ENCODE results near the gene TRAPPC2.

DNA sequence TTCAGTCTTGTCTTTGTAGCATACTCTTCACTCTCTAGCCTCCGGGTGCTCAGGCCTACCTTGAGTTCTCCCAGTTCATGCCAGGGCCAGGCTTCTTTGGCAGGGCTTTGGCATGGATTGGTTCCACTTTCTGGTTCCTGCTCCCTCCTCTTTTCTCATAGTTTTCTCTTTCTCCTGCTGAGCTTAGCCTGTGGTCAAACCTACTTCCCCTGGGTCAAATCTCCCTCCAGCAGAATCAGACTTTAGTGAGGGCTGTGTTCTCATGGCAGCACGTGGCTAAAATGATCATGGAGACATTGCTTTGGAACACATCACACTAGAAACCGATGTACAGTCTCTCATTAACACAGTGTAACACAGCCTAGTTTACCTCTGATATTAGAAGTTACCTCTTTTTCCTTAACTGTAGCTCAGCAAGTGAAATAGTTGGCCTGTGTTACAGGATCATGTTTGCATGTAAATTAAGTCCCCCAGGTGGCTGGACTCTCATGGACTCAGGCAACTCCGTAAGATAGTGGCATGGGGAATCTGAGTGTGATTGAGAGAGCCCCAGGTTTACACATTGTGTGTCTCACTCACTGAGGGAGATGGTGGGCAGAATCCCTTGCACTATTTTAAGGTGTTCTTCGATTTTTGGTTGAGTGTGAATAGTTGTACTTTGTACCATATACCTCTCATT lies 32.2 kb downstream of the TRAPPC2 start:
- TF ChIP-seq, protein P1, sequence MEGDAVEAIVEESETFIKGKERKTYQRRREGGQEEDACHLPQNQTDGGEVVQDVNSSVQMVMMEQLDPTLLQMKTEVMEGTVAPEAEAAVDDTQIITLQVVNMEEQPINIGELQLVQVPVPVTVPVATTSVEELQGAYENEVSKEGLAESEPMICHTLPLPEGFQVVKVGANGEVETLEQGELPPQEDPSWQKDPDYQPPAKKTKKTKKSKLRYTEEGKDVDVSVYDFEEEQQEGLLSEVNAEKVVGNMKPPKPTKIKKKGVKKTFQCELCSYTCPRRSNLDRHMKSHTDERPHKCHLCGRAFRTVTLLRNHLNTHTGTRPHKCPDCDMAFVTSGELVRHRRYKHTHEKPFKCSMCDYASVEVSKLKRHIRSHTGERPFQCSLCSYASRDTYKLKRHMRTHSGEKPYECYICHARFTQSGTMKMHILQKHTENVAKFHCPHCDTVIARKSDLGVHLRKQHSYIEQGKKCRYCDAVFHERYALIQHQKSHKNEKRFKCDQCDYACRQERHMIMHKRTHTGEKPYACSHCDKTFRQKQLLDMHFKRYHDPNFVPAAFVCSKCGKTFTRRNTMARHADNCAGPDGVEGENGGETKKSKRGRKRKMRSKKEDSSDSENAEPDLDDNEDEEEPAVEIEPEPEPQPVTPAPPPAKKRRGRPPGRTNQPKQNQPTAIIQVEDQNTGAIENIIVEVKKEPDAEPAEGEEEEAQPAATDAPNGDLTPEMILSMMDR (conservative IDR thresholded peaks at IDR 0.05; ENCODE audit: low read length), result no peak
- no peak for TF ChIP-seq EZH2phosphoT487 (IDR thresholded peaks at IDR 0.05; ENCODE audit: borderline replicate concordance)
